B cell (primary cell): Measurements from ENCODE around the gene ERP29.

Experiments used
- CTCF ChIP-seq: fragments of 200-600 bp; IDR thresholded peaks from one replicate; pipeline ENCODE4 v1.8.0; 2022; ENCODE audit warnings: antibody characterized with exemption, mild to moderate bottlenecking
- EZH2 ChIP-seq: IDR thresholded peaks from 2 replicates; pipeline ENCODE4 v1.6.1; 2012; ENCODE audit warnings: borderline replicate concordance, low read depth, mild to moderate bottlenecking, moderate library complexity, low read length; ENCODE audit not compliant: insufficient read depth, poor library complexity, severe bottlenecking

DNA sequence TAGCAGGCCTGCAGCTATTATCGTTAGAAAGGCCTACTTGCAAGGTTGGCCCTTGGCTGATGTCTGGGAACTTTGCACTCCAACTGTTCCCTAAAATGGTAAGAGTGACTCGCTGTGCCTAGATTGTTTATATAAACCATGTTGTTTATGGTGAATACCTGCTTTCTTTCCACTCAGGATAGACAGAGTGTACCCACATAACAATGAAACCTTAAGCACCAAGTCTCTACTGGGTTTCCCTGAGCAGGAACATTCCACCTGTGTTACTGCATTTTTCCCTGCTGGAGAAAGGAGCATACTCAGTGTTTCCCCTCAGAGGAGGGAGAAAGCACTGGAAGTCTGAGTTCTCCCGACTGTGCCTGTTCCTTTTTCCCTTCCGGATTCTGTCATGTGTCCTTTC lies 32.8 kb downstream of the ERP29 start:
- TF ChIP-seq CTCF = no peak
- no peak for TF ChIP-seq EZH2
